Measurements from ENCODE around the gene CC2D2B.
"Not testable (repeated sequence)": the region's sequence is repeated elsewhere in the genome, so short reads cannot be mapped to it uniquely, and the experiment has no call there.

- TF ChIP-seq EZH2 (IDR thresholded peaks at IDR 0.05; ENCODE audit: insufficient read depth, poor library complexity, severe bottlenecking); EZH2phosphoT487 (IDR thresholded peaks at IDR 0.05; ENCODE audit: insufficient read depth, low read depth): not testable (repeated sequence)
These were observed 86.6 kb downstream of the CC2D2B start for GRCh38 chr10:95994376-95994775.

Measured in GM23248 (cell line).